GM06990 (cell line): ENCODE data around the gene SELENOO.

Source experiments
- DNase-seq: peaks from one replicate; pipeline ENCODE4 v3.0.0-alpha.2; 2011; ENCODE audit not compliant: insufficient read length; ENCODE audit errors: extremely low read depth
- H3K27me3 ChIP-seq: replicated peaks from 2 replicates; pipeline ENCODE4 v1.6.0; 2011; ENCODE audit warnings: low read length; ENCODE audit not compliant: control insufficient read depth, insufficient read depth
- H3K36me3 ChIP-seq: 2 replicates; pipeline ENCODE4 v1.5.1; 2011; ENCODE audit warnings: low read length; ENCODE audit not compliant: control insufficient read depth, insufficient read depth
- H3K4me3 ChIP-seq: replicated peaks from 2 replicates; pipeline ENCODE4 v1.5.1; 2011; ENCODE audit warnings: low read depth, mild to moderate bottlenecking, control low read depth, low read length
- CTCF ChIP-seq: IDR thresholded peaks from 2 replicates; pipeline ENCODE4 v1.5.1; 2011; ENCODE audit warnings: low read length, control low read depth, mild to moderate bottlenecking, inconsistent platforms; ENCODE audit not compliant: insufficient read depth, poor library complexity, severe bottlenecking

Gene SELENOO

GRCh38 chr22:50232481-50233151, 31.8 kb downstream of the SELENOO start:
- no peak for TF ChIP-seq CTCF

GRCh38 chr22:50233223-50233622, 32.4 kb downstream of the SELENOO start:
- TF ChIP-seq CTCF: no peak
- Histone ChIP-seq H3K27me3 (no peaks in the 10 kb centered on the region), H3K36me3 (peaks cover 8% of the 10 kb centered on the region), H3K4me3 (no peak overlapping the region)
- no peak for DNase-seq

More at GRCh38 chr22:50232481-50233151, 31.8 kb downstream of the SELENOO start:
- DNase-seq: no peak
- no peaks in the 10 kb centered on the region for H3K27me3 ChIP-seq
- no peak overlapping the region for H3K4me3 ChIP-seq
- H3K36me3 ChIP-seq: peaks cover 8% of the 10 kb centered on the region

GRCh38 chr22:50236731-50237409, 36.1 kb downstream of the SELENOO start:
- H3K27me3 ChIP-seq: no peaks in the 10 kb centered on the region
- TF ChIP-seq CTCF: peak; percentile 58
- DNase-seq: no peak
- H3K36me3 ChIP-seq: peaks cover 5% of the 10 kb centered on the region
- H3K4me3 ChIP-seq: no peak overlapping the region

- TF ChIP-seq CTCF: no peak
- peaks cover 5% of the 10 kb centered on the region for H3K36me3 ChIP-seq
- DNase-seq: no peak
These were observed 37.9 kb downstream of the SELENOO start for GRCh38 chr22:50238755-50239154.

GRCh38 chr22:50242406-50242949, 41.7 kb downstream of the SELENOO start:
- TF ChIP-seq CTCF: no peak
- peaks cover 17% of the 10 kb centered on the region for H3K36me3 ChIP-seq
- H3K27me3 ChIP-seq: no peaks in the 10 kb centered on the region
- peak overlapping the region; percentile 56 for H3K4me3 ChIP-seq
- DNase-seq: no peak

More at GRCh38 chr22:50238755-50239154, 37.9 kb downstream of the SELENOO start:
- no peak overlapping the region for H3K4me3 ChIP-seq
- no peaks in the 10 kb centered on the region for H3K27me3 ChIP-seq
